ENCODE measurements around the gene UQCRC1. TPM values are rescaled to one million over a fixed set of nuclear protein-coding genes. Genes with fewer than 3 reads are reported as not detected.

The UQCRC1 gene
- total RNA-seq, 4 donors from 2014 or later: 195 to 346 (median 302) TPM

DNA sequence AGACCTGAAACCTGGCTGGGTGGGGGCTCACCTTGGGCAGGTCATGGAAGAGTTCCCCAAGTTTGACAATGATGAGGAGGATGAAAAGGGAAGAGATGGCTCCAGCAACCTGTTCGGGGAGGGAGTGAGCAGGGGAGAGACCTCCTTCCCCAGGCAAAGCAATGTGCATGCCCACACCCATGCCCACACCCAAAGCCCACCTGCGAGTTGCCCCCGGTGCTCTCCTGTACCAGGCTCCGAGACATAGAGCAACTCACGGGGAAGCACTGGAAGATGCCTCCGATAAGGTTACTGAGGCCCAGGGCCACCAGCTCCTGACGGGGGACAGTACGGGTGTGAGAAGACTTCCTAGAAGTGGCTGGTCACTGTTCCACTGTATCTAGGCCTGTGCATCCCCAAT is 21.0 kb upstream of the UQCRC1 start:
- TF ChIP-seq, protein P1, sequence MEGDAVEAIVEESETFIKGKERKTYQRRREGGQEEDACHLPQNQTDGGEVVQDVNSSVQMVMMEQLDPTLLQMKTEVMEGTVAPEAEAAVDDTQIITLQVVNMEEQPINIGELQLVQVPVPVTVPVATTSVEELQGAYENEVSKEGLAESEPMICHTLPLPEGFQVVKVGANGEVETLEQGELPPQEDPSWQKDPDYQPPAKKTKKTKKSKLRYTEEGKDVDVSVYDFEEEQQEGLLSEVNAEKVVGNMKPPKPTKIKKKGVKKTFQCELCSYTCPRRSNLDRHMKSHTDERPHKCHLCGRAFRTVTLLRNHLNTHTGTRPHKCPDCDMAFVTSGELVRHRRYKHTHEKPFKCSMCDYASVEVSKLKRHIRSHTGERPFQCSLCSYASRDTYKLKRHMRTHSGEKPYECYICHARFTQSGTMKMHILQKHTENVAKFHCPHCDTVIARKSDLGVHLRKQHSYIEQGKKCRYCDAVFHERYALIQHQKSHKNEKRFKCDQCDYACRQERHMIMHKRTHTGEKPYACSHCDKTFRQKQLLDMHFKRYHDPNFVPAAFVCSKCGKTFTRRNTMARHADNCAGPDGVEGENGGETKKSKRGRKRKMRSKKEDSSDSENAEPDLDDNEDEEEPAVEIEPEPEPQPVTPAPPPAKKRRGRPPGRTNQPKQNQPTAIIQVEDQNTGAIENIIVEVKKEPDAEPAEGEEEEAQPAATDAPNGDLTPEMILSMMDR (IDR thresholded peaks at IDR 0.05): no peak
- no peak for TF ChIP-seq EP300 (IDR thresholded peaks at IDR 0.05)
- TF ChIP-seq POLR2AphosphoS5 (IDR thresholded peaks at IDR 0.05): no peak
- no peak for TF ChIP-seq POLR2A (IDR thresholded peaks at IDR 0.05)
- Histone ChIP-seq H3K4me3 (no peak overlapping the region), H3K9me3 (no peaks in the 10 kb centered on the region), H3K27me3 (no peaks in the 10 kb centered on the region), H3K36me3 (peaks cover 0 to 80% of the 10 kb centered on the region in 2 donors), H3K4me1 (peaks cover 0 to 14% (median 10%) of the 10 kb centered on the region in 3 donors), H3K27ac (no peak overlapping the region)
- 72 to 90% methylated on average over 2 to 3 of the region's 8 CpGs for WGBS, 2 donors (ENCODE audit: low coverage in 1 of 2)
- no peak for ATAC-seq

DNA sequence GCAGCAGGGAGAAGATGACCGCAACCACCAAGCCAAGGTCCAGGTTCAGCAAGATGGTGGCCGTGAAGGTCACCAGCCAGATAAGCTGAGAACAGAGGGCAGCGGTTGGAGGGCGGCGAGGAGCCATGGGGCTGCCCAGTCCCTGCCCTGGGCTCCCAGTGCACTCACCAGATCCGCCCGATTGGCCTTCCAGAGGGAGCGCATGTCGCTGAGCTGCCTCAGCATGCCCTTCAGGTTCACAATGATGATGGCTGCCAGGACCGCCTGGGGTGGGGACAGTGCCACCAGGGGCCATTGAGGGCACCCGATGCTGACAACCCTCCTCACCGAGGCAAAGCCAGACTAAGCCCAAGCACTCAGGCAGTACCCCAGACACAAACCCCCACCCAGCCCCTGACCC is 20.4 kb upstream of the UQCRC1 start:
- Histone ChIP-seq H3K9me3 (no peaks in the 10 kb centered on the region), H3K36me3 (peaks cover 0 to 85% of the 10 kb centered on the region in 2 donors), H3K27me3 (no peaks in the 10 kb centered on the region), H3K4me1 (peaks cover 0 to 12% (median 10%) of the 10 kb centered on the region in 3 donors), H3K4me3 (no peak overlapping the region), H3K27ac (no peak overlapping the region)
- WGBS, 2 donors (ENCODE audit: low coverage in 1 of 2): 90% methylated on average over 3 of the region's 12 CpGs; no CpG with 5 or more reads in 1 of the 2 donors
- no peak for TF ChIP-seq POLR2A (IDR thresholded peaks at IDR 0.05)
- no peak for TF ChIP-seq EP300 (IDR thresholded peaks at IDR 0.05)
- TF ChIP-seq, protein P1 (IDR thresholded peaks at IDR 0.05): no peak
- TF ChIP-seq POLR2AphosphoS5 (IDR thresholded peaks at IDR 0.05): no peak
- no peak for ATAC-seq

DNA sequence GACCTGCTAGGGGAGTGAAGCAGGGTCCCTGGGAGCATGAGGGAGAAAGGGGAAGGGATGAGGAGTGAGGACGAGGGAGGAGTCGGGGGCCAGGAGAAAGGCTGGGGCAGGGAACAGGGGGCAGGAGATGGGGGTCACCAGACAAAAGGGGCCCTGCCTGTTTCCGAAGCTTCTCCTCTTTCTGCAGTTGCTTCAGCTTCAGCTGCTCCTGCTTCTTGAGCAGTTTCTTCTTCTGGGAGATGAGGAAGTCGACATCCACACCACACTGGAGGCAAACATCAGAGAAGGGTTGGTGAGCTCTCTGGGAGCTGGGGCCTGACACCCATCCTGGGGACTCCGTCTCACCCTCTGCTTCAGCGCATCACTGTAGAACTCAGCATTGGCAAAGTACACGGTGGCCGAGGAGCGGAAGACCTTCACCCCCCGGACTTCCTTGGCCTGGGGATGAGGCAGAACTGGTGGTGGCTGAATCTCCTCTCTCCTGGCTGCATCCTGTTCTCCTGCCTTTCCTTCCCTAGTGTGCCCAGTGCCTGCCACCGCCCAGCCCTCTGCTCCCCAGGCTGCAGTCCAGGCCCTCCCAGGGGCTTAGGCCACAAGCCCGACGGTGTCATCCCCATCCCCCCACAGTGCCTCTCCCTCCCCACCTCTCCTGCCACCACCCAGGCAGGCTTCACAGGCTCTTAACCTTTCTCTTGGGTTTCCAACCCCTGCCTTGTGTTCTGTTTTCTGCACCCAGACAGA is 19.0 kb upstream of the UQCRC1 start:
- TF ChIP-seq EP300 (IDR thresholded peaks at IDR 0.05): no peak
- TF ChIP-seq, protein P1 (IDR thresholded peaks at IDR 0.05): no peak
- TF ChIP-seq POLR2A (IDR thresholded peaks at IDR 0.05): no peak
- Histone ChIP-seq H3K4me3 (no peak overlapping the region), H3K4me1 (no peaks in the 10 kb centered on the region), H3K27ac (no peak overlapping the region), H3K36me3 (peaks cover 0 to 87% of the 10 kb centered on the region in 2 donors), H3K27me3 (no peaks in the 10 kb centered on the region), H3K9me3 (no peaks in the 10 kb centered on the region)
- no peak for ATAC-seq
- WGBS, 2 donors (ENCODE audit: low coverage in 1 of 2): 70% methylated on average over 7 of the region's 13 CpGs; no CpG with 5 or more reads in 1 of the 2 donors

DNA sequence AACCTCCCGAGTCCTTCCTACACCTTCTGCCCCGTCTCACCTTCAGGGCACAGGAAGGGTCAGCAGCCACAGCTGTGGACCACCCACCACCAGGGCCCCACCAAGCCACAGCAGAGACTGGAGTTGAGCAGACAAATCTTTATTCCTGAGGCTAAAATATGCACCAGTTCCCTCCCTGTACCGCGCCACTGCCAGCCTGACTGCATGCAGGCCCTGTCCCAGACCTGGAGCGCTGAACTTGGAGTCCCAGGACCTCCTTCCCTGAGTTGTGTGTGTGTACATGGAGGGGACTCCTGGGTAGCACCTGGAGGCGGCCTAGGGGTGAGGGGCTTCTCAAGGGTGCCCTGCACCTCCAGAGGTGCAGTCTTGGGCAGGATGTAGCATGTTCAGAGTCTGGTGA is 16.2 kb upstream of the UQCRC1 start:
- Histone ChIP-seq H3K4me3 (no peak overlapping the region), H3K36me3 (peaks cover 0 to 59% of the 10 kb centered on the region in 2 donors), H3K27ac (no peak overlapping the region), H3K27me3 (no peaks in the 10 kb centered on the region), H3K9me3 (no peaks in the 10 kb centered on the region), H3K4me1 (no peaks in the 10 kb centered on the region)
- ATAC-seq: peak; percentile 11
- no peak for TF ChIP-seq POLR2AphosphoS5 (IDR thresholded peaks at IDR 0.05)
- TF ChIP-seq, protein P1 (IDR thresholded peaks at IDR 0.05): no peak
- WGBS, 2 donors (ENCODE audit: low coverage in 1 of 2): no CpG with 5 or more reads among the region's 6 CpGs

DNA sequence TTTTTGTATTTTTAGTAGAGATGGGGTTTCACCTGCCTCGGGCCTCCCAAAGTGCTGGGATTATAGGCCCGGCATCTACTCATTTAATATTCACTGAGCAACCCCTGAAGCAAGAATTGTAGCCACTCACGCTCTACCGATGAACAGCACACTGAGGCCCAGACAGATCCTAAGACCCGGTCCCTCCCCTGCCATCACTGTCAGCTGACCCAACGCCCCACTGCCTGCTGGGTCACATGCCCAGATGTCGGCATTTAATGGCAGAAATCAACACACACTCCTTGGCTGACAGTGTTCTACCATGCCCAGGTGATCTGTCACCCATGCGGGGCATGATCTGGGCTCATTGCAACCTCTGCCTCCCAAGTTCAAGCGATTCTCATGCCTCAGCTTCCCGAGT is 15.3 kb upstream of the UQCRC1 start:
- no peaks in the 10 kb centered on the region for H3K4me1 ChIP-seq
- no peak overlapping the region for H3K4me3 ChIP-seq
- peaks cover 0 to 50% of the 10 kb centered on the region in 2 donors for H3K36me3 ChIP-seq
- H3K27ac ChIP-seq: no peak overlapping the region
- no peaks in the 10 kb centered on the region for H3K27me3 ChIP-seq
- TF ChIP-seq EP300 (IDR thresholded peaks at IDR 0.05) (no peak), POLR2AphosphoS5 (IDR thresholded peaks at IDR 0.05) (no peak), POLR2A (IDR thresholded peaks at IDR 0.05) (no peak)
- TF ChIP-seq, protein P1 (IDR thresholded peaks at IDR 0.05): no peak
- H3K9me3 ChIP-seq: no peaks in the 10 kb centered on the region
- WGBS, 2 donors (ENCODE audit: low coverage in 1 of 2): 93 to 100% methylated on average over 2 to 10 of the region's 10 CpGs
- ATAC-seq: no peak
